H9 (cell line): ENCODE measurements around the gene SATB2. TPM values are rescaled to one million over a fixed set of nuclear protein-coding genes. Genes with fewer than 3 reads are reported as not detected.

ENCODE experiments used
- DNase-seq: peaks from one replicate; pipeline ENCODE4 v3.0.0-alpha.2; 2017
- H2AFZ ChIP-seq: one replicate; pipeline ENCODE4 v1.6.1; 2013; ENCODE audit warnings: mild to moderate bottlenecking, low read length, control low read depth, moderate library complexity
- H2AK5ac ChIP-seq: 2 replicates; pipeline ENCODE4 v1.6.1; 2013; ENCODE audit warnings: low read length, control low read depth, mixed read lengths; ENCODE audit not compliant: insufficient read length
- H2BK120ac ChIP-seq: one replicate; pipeline ENCODE4 v1.6.1; 2013; ENCODE audit warnings: low read depth, mild to moderate bottlenecking, low read length, control low read depth, inconsistent platforms; ENCODE audit not compliant: poor library complexity, severe bottlenecking
- H2BK12ac ChIP-seq: 2 replicates; pipeline ENCODE4 v1.6.1; 2013; ENCODE audit warnings: low read length, control low read depth, mixed read lengths, low read depth; ENCODE audit not compliant: insufficient read length
- H2BK15ac ChIP-seq: 2 replicates; pipeline ENCODE4 v1.6.1; 2013; ENCODE audit warnings: low read depth, low read length, control low read depth
- H2BK20ac ChIP-seq: one replicate; pipeline ENCODE4 v1.6.1; 2013; ENCODE audit warnings: low read depth, mild to moderate bottlenecking, low read length, control low read depth, inconsistent platforms; ENCODE audit not compliant: poor library complexity, severe bottlenecking
- H2BK5ac ChIP-seq: 2 replicates; pipeline ENCODE4 v1.6.1; 2013; ENCODE audit warnings: low read length, control low read depth, mixed read lengths; ENCODE audit not compliant: insufficient read length
- H3K14ac ChIP-seq: 2 replicates; pipeline ENCODE4 v1.6.1; 2013; ENCODE audit warnings: low read length, control low read depth; ENCODE audit not compliant: insufficient read depth
- H3K18ac ChIP-seq: 2 replicates; pipeline ENCODE4 v1.6.1; 2013; ENCODE audit warnings: low read depth, mild to moderate bottlenecking, mixed read lengths, low read length, control low read depth; ENCODE audit not compliant: insufficient read length
- H3K23ac ChIP-seq: 2 replicates; pipeline ENCODE4 v1.6.1; 2013; ENCODE audit warnings: low read length, control low read depth, mixed read lengths, low read depth; ENCODE audit not compliant: insufficient read length
- H3K23me2 ChIP-seq: 2 replicates; pipeline ENCODE4 v1.6.1; 2013; ENCODE audit warnings: low read depth, mild to moderate bottlenecking, mixed read lengths, low read length, control low read depth; ENCODE audit not compliant: insufficient read length, poor library complexity, severe bottlenecking
- H3K27ac ChIP-seq: 2 replicates; pipeline ENCODE4 v1.5.1; 2013; ENCODE audit warnings: low read length, control low read depth, mixed read lengths, low read depth; ENCODE audit not compliant: insufficient read length
- H3K27me3 ChIP-seq: 2 replicates; pipeline ENCODE4 v1.6.1; 2013; ENCODE audit warnings: low read length, control low read depth, inconsistent platforms; ENCODE audit not compliant: insufficient read depth
- H3K4ac ChIP-seq: 2 replicates; pipeline ENCODE4 v1.6.1; 2013; ENCODE audit warnings: low read depth, mild to moderate bottlenecking, control low read depth, inconsistent platforms, low read length, moderate library complexity
- H3K4me1 ChIP-seq: 2 replicates; pipeline ENCODE4 v1.6.1; 2013; ENCODE audit warnings: low read length, control low read depth, inconsistent platforms; ENCODE audit not compliant: insufficient read depth
- H3K4me2 ChIP-seq: 2 replicates; pipeline ENCODE4 v1.6.1; 2013; ENCODE audit warnings: low read length, control low read depth, mixed read lengths; ENCODE audit not compliant: insufficient read length, insufficient read depth
- H3K56ac ChIP-seq: 2 replicates; pipeline ENCODE4 v1.6.1; 2013; ENCODE audit warnings: low read depth, mild to moderate bottlenecking, mixed read lengths, low read length, control low read depth; ENCODE audit not compliant: insufficient read length
- H3K79me1 ChIP-seq: 2 replicates; pipeline ENCODE4 v1.6.1; 2013; ENCODE audit warnings: low read depth, mild to moderate bottlenecking, moderate library complexity, low read length, control low read depth, inconsistent platforms; ENCODE audit not compliant: insufficient read depth, poor library complexity, severe bottlenecking
- H3K79me2 ChIP-seq: 2 replicates; pipeline ENCODE4 v1.6.1; 2013; ENCODE audit warnings: low read length, control low read depth, inconsistent platforms; ENCODE audit not compliant: insufficient read depth
- H3K9ac ChIP-seq: 2 replicates; pipeline ENCODE4 v1.6.1; 2013; ENCODE audit warnings: low read length, control low read depth, mixed read lengths; ENCODE audit not compliant: insufficient read length; ENCODE audit errors: extremely low read depth
- H3K9me3 ChIP-seq: one replicate; pipeline ENCODE4 v1.6.1; 2013; ENCODE audit warnings: low read depth, low read length, inconsistent platforms; ENCODE audit not compliant: control insufficient read depth
- H3T11ph ChIP-seq: one replicate; pipeline ENCODE4 v1.6.1; 2013; ENCODE audit warnings: mild to moderate bottlenecking, low read length, control low read depth, inconsistent platforms
- H4K20me1 ChIP-seq: one replicate; pipeline ENCODE4 v1.6.1; 2013; ENCODE audit not compliant: control insufficient read depth, insufficient read length, insufficient read depth
- H4K5ac ChIP-seq: 2 replicates; pipeline ENCODE4 v1.6.1; 2013; ENCODE audit warnings: low read depth, mild to moderate bottlenecking, mixed read lengths, low read length, control low read depth; ENCODE audit not compliant: insufficient read length
- H4K8ac ChIP-seq: replicated peaks from 2 replicates; pipeline ENCODE4 v1.6.1; 2013; ENCODE audit warnings: low read length, control low read depth, mixed read lengths, low read depth; ENCODE audit not compliant: insufficient read length
- H4K91ac ChIP-seq: 2 replicates; pipeline ENCODE4 v1.6.1; 2013; ENCODE audit warnings: low read depth, mild to moderate bottlenecking, moderate library complexity, mixed read lengths, low read length, control low read depth; ENCODE audit not compliant: insufficient read length
- H3K27ac Mint-ChIP-seq, 3 experiments: 2 replicates in 2 of 3; 3 replicates in 1 of 3; pipeline ENCODE4 v1.8.0; 2020 to 2021; ENCODE audit warnings: mixed read lengths in 3 of 3, mild to moderate bottlenecking in 1 of 3, moderate library complexity in 1 of 3
- H3K27me3 Mint-ChIP-seq: 2 replicates; pipeline ENCODE4 v1.8.0; 2021; ENCODE audit warnings: low read depth, mild to moderate bottlenecking, moderate library complexity, mixed read lengths
- H3K36me3 Mint-ChIP-seq, 3 experiments: 2 replicates in 2 of 3; 3 replicates in 1 of 3; pipeline ENCODE4 v1.8.0; 2020 to 2021; ENCODE audit warnings: low read depth in 3 of 3, mixed read lengths in 3 of 3; ENCODE audit not compliant: insufficient read depth in 1 of 3
- H3K4me1 Mint-ChIP-seq, 2 experiments: 2 replicates each; pipeline ENCODE4 v1.8.0; 2020; ENCODE audit warnings: mixed read lengths in 2 of 2
- H3K4me3 Mint-ChIP-seq, 2 experiments: 2 replicates in 1 of 2; 3 replicates in 1 of 2; pipeline ENCODE4 v1.8.0; 2020 to 2021; ENCODE audit warnings: mild to moderate bottlenecking in 2 of 2, mixed read lengths in 2 of 2, moderate library complexity in 1 of 2
- H3K9me3 Mint-ChIP-seq, 2 experiments: 2 replicates in 1 of 2; 3 replicates in 1 of 2; pipeline ENCODE4 v1.8.0; 2020; ENCODE audit warnings: mild to moderate bottlenecking in 2 of 2, mixed read lengths in 2 of 2, moderate library complexity in 1 of 2
- WGBS: extraction: QIAGEN DNeasy Blood & Tissue Kit; methylation state at CpG from one replicate; pipeline ENCODE4 v1.1.7; 2013; ENCODE audit warnings: missing lambda C conversion rate, low lambda C conversion rate, mixed read lengths; ENCODE audit not compliant: insufficient read length; ENCODE audit errors: extremely low coverage; 5-methylcytosine and 5-hydroxymethylcytosine counted together
- total RNA-seq: library from RNA; stranded (reverse); gene quantifications from 2 replicates; pipeline ENCODE4 v1.2.1, GENCODE V29; 2021
- TF ChIP-seq, protein P1 (sequence below): fragments of 200-600 bp; sonication (generic); conservative IDR thresholded peaks from 3 replicates; pipeline ENCODE4 v1.8.0; 2021; ENCODE audit warnings: antibody characterized with exemption, mild to moderate bottlenecking

The SATB2 gene
- total RNA-seq, 1 experiment from 2014 or later: 23.8 TPM

DNA sequence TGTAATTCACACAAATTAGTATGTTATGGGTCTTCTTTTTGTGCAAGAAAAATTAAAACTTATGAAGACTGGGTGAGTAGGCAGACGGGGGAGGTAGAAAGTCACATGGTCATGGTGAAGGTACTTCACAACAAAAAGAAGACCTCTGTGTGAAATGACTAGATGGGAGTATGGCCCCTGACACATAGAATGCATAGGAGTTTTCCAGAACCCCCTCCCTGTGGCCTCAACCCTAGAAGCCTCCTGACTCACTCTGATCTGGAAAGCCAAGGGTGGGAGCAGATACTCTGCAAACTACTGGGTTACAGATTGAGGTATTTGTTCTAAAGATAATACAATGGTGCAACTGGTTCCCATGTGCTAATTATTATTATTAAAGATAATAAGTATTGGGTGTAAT lies 23.2 kb downstream of the SATB2 start:
- H3K9ac ChIP-seq: no peak overlapping the region
- no peaks in the 10 kb centered on the region for H4K20me1 ChIP-seq
- H3K56ac ChIP-seq: no peak overlapping the region
- H2BK5ac ChIP-seq: no peak overlapping the region
- no peaks in the 10 kb centered on the region for H3K23me2 ChIP-seq
- H3K4me1 Mint-ChIP-seq: peaks cover 37 to 61% of the 10 kb centered on the region in 2 experiments
- no peaks in the 10 kb centered on the region for H3K27me3 ChIP-seq
- 0 out of 7 replicates have a peak, but pooled peaks cover 0 to 4% (median 0%) of the 10 kb centered on the region in 3 experiments for H3K36me3 Mint-ChIP-seq
- H4K8ac ChIP-seq: no peak overlapping the region
- H3K23ac ChIP-seq: no peak overlapping the region
- no peaks in the 10 kb centered on the region for H3K9me3 Mint-ChIP-seq
- H4K5ac ChIP-seq: no peak overlapping the region
- no peak overlapping the region for H3K18ac ChIP-seq
- no peak overlapping the region for H2AK5ac ChIP-seq
- no peak overlapping the region for H3K14ac ChIP-seq
- H3K27ac Mint-ChIP-seq: 0 out of 7 replicates have a peak overlapping the region, but pooled peaks of 1 of the 3 experiments have one; percentile 34
- H2BK15ac ChIP-seq: no peak overlapping the region
- H3T11ph ChIP-seq: no peak overlapping the region
- H3K4ac ChIP-seq: no peak overlapping the region
- H2AFZ ChIP-seq: no peak overlapping the region
- no peaks in the 10 kb centered on the region for H3K79me2 ChIP-seq
- H3K79me1 ChIP-seq: no peaks in the 10 kb centered on the region
- no peak overlapping the region for H2BK20ac ChIP-seq
- H4K91ac ChIP-seq: no peak overlapping the region
- no peak overlapping the region for H3K27ac ChIP-seq
- no peaks in the 10 kb centered on the region for H3K9me3 ChIP-seq
- H2BK120ac ChIP-seq: no peak overlapping the region
- TF ChIP-seq, protein P1, sequence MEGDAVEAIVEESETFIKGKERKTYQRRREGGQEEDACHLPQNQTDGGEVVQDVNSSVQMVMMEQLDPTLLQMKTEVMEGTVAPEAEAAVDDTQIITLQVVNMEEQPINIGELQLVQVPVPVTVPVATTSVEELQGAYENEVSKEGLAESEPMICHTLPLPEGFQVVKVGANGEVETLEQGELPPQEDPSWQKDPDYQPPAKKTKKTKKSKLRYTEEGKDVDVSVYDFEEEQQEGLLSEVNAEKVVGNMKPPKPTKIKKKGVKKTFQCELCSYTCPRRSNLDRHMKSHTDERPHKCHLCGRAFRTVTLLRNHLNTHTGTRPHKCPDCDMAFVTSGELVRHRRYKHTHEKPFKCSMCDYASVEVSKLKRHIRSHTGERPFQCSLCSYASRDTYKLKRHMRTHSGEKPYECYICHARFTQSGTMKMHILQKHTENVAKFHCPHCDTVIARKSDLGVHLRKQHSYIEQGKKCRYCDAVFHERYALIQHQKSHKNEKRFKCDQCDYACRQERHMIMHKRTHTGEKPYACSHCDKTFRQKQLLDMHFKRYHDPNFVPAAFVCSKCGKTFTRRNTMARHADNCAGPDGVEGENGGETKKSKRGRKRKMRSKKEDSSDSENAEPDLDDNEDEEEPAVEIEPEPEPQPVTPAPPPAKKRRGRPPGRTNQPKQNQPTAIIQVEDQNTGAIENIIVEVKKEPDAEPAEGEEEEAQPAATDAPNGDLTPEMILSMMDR: no peak
- peaks cover 7% of the 10 kb centered on the region; the same call in 1 of the 2 replicates for H3K4me1 ChIP-seq
- WGBS: no CpG with 5 or more reads among the region's 1 CpG
- DNase-seq: no peak
- H2BK12ac ChIP-seq: no peak overlapping the region
- H3K4me3 Mint-ChIP-seq: no peak overlapping the region
- no peaks in the 10 kb centered on the region for H3K27me3 Mint-ChIP-seq
- no peak overlapping the region for H3K4me2 ChIP-seq
